Heart left ventricle (tissue), 13 donors: ENCODE results near the gene ZNF521.

Source experiments
- POLR2A ChIP-seq, 2 donors: fragments of 450-650 bp; IDR thresholded peaks; one replicate each; pipeline ENCODE4 v1.6.1; 2017; ENCODE audit warnings: antibody characterized with exemption in 2 of 2, mild to moderate bottlenecking in 2 of 2, moderate library complexity in 2 of 2
- TF ChIP-seq, protein P1 (sequence below), 12 donors: fragments of 200-600 bp; sonication (generic) in 4 of 12; IDR thresholded peaks; one replicate each; pipeline versions ENCODE4 v1.5.0 to v1.8.0; 2018 to 2022; ENCODE audit warnings: antibody characterized with exemption in 12 of 12, mild to moderate bottlenecking in 5 of 12
- donor health status: ischemic (EF 13 %, LVEDD 7.1; RV severe dilation, severe dysfunction).
- donor health status: DM: no; HTN: yes; CAD: no.
- donor health status: DM: no; HTN: no; CAD: no.
- donor health status: ischemic (EF 25% LVEDD 6.9; RV normal size, moderate dysfunction).
- donor health status: ischemic (EF 25% LVEDD 5.7; RV mildly dilated, moderate dysfunction).
- donor health status: ischemic (EF 35%, LVEDD 5.7; RV mildly dilated, moderate dysfunction).
- donor health status: nonischemic (EF 11% LVEDD 7.7; RV severe dilation, severe dysfunction).
- donor health status: DM: yes; HTN: yes; CAD: no.
- donor health status: PGD.
- donor health status: ischemic (EF 29% LVEDD 5.4; RV normal size, mild dysfunction).
- donor health status: nonischemic (EF 23%, LVEDD 6.1; RV moderate dilation, normal function).

DNA sequence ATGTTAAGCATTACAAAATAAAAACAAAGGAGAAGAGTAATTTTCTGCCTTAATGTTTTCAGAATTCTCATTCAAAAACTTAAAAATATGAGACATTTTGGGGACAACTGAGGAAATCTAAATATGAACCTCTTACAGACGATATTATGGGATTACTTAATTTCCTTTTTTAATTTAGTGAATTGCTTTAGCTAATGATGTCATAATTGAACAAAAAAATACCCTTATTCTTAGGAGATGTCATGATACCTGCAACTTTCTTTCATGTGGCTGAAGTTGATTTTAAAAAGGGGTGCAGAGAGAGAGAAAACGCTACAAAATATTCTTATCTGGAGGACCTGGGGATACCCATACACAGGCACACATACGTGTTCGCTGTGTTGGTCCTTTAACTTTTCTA, 129.3 kb downstream of the ZNF521 start:
- TF ChIP-seq, protein P1, sequence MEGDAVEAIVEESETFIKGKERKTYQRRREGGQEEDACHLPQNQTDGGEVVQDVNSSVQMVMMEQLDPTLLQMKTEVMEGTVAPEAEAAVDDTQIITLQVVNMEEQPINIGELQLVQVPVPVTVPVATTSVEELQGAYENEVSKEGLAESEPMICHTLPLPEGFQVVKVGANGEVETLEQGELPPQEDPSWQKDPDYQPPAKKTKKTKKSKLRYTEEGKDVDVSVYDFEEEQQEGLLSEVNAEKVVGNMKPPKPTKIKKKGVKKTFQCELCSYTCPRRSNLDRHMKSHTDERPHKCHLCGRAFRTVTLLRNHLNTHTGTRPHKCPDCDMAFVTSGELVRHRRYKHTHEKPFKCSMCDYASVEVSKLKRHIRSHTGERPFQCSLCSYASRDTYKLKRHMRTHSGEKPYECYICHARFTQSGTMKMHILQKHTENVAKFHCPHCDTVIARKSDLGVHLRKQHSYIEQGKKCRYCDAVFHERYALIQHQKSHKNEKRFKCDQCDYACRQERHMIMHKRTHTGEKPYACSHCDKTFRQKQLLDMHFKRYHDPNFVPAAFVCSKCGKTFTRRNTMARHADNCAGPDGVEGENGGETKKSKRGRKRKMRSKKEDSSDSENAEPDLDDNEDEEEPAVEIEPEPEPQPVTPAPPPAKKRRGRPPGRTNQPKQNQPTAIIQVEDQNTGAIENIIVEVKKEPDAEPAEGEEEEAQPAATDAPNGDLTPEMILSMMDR (IDR thresholded peaks at IDR 0.05), result no peak
- TF ChIP-seq POLR2A (IDR thresholded peaks at IDR 0.05), result no peak
